Measurements from ENCODE around the gene UBAC2.

Gene UBAC2

GRCh38 chr13:99435998-99436397 is 235.3 kb downstream of the UBAC2 start:
- no peak for DNase-seq (ENCODE audit: low read depth, low spot score)

All from activated CD4-positive, CD25-positive, alpha-beta regulatory T cell treated with anti-CD3 and anti-CD28 coated beads, Interleukin-2, amount 50 U/mL, for 16 hours (primary cell).